ENCODE measurements around the gene MDH1.
"Not testable (repeated sequence)": the region's sequence is repeated elsewhere in the genome, so short reads cannot be mapped to it uniquely, and the experiment has no call there.

The MDH1 gene

GRCh38 chr2:63589148-63589958 lies 590 bp downstream of the MDH1 start:
- DNase-seq (ENCODE audit: low read depth, low spot score): no peak

DNA sequence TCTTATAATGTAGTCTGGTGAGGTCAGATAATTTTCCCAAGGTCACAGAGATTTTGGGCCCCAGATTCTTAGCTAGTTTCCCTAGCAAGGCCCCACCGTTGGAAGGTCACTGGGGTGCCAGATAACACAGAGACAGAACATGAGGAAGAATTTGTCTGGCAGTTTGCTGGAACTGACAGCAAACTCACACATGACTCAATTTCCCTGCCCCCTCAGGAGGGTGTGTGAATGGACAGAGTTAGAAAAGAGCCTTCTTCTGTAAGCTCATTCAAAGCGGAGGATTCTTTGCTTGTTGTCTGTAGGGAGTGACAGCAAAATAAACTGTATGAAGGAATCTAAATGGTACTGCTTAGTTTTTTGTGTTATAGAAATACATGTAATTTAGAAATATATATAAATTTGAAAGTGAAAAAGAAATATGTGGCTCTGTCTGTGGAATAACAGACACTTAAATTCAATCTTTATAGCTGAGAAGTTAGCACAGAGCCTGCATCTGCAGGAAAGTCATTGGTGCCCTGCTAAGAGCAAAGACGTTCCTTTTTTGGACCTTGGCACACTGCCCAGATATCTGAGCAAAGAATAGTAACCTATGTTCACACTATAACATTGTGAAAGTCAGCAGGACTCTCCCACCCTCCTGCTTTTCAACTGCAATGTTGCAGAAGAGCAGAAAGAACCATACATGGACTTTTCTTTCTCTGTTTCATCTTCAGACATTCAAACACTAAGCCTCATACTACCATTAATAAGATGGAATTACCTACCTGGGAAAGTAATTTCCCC lies 2.1 kb downstream of the MDH1 start:
- DNase-seq (ENCODE audit: low read depth, low spot score): no peak

- no peak for DNase-seq (ENCODE audit: low read depth, low spot score)
Observed at GRCh38 chr2:63591566-63592175, 2.9 kb downstream of the MDH1 start.

DNA sequence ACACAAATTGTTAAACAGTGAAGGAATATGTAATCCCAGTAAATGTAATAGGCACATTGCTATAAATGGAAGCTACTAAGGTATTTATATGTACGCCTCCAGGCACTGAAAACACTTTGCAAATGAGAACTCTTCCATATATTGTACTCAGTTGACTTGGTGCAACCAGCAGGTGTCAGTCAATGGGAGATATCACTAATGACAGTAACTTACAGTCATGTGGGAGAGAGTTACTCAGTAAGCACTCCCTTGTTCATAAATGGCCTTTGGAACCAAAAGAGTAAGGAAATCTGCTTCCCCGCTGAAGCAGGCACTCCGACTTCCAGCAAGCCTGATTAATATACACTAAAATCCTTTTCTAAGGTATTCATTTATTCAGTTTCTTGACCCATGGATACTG lies 5.9 kb downstream of the MDH1 start:
- no peak for DNase-seq (ENCODE audit: low read depth, low spot score)

- DNase-seq (ENCODE audit: low read depth, low spot score): no peak
Observed at GRCh38 chr2:63596401-63596883, 7.7 kb downstream of the MDH1 start.

- DNase-seq (ENCODE audit: low read depth, low spot score): no peak
Observed at GRCh38 chr2:63598981-63599380, 10.2 kb downstream of the MDH1 start.

DNA sequence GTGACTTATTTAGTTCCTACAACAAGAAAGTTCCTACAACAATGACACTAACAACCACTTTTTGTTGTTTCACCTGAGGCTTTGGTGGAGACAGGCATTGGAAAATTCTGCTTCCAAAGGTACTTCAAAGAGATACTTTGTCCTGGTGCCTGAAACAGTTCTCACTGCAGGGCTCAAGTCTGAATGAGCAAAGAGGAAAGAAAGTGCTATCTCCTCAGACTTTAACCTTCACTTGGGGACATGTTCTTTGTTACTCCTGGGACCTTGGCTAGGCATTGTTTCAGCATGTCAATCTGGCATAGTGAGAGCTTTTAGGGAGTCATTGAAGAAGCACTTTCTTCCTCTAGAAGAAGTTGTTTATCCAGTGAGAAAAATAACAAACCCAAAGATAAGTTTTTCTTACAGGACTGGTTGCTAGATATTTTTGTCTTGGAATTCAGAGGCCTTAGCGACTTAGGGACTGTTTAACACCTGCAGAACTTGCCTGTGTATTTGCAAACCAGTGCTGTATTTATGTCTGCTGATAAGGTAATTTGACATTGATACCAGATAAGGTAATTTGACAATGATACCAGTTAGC lies 12.2 kb downstream of the MDH1 start:
- no peak for DNase-seq (ENCODE audit: low read depth, low spot score)

DNA sequence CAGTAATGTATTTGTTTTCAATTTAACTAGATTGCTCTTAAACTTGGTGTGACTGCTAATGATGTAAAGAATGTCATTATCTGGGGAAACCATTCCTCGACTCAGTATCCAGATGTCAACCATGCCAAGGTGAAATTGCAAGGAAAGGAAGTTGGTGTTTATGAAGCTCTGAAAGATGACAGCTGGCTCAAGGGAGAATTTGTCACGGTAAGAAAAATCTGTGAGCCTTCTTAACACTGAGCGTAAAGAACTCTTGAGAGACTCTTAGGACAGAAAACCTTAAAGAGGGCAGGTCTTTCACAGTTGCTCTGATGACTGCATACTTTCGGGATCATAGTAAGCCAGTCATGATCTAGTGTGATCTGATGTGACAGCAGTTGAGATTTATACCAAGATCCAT lies 15.9 kb downstream of the MDH1 start:
- DNase-seq (ENCODE audit: low read depth, low spot score): no peak

- not testable (repeated sequence) for DNase-seq (ENCODE audit: low read depth, low spot score)
Observed at GRCh38 chr2:63608865-63609264, 20.1 kb downstream of the MDH1 start.

GRCh38 chr2:63610525-63610924 lies 21.8 kb downstream of the MDH1 start:
- DNase-seq (ENCODE audit: low read depth, low spot score): no peak

DNA sequence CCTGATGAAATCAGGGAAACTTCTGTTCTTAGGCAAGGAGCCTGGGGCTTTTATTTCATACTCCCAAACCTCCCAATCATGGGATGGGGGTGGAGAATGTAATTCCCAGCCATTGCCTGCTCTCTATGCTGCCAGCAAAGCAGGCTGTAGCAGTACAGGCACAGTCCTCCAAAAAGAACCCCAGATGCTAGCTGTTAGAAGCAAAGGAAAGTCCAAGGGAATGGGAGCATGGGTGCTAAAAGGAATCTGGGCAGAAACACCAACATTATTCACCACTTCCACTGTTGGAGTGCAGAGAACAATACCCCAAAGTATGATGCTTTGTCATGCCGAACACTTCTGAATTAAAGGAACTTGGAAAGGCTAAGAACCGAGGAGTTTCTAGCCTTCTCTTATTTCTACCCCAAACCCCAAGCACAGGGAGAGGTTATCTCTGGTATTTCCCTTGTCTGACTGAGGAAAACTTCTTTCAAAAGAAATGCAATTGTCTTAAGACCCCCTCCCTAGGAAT lies 24.7 kb downstream of the MDH1 start:
- no peak for DNase-seq (ENCODE audit: low read depth, low spot score)

DNA sequence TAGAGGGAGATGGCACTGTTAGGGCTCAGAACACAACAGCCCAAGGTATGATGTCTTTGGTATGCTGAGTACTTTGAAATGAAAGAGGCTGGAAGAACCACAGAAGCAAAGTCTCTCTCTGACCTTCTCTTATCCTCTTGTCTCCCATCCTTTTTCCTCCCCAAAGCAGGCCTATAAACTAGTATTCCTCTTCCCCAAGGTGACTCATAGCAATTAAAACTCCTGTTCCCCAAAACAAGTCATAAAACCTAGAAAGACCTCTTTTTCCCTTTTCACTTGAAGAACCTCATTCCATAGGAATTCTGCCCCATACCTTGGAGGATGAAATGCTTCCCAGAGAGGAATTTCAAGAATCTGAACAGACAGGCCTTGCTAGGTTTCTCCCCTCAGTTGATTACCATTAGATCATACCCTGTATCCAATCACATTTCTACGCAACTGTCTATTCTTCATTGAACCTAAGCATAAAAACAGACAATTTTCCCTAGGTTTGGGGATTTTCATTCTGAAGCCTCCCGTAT lies 25.7 kb downstream of the MDH1 start:
- no peak for DNase-seq (ENCODE audit: low read depth, low spot score)

DNA sequence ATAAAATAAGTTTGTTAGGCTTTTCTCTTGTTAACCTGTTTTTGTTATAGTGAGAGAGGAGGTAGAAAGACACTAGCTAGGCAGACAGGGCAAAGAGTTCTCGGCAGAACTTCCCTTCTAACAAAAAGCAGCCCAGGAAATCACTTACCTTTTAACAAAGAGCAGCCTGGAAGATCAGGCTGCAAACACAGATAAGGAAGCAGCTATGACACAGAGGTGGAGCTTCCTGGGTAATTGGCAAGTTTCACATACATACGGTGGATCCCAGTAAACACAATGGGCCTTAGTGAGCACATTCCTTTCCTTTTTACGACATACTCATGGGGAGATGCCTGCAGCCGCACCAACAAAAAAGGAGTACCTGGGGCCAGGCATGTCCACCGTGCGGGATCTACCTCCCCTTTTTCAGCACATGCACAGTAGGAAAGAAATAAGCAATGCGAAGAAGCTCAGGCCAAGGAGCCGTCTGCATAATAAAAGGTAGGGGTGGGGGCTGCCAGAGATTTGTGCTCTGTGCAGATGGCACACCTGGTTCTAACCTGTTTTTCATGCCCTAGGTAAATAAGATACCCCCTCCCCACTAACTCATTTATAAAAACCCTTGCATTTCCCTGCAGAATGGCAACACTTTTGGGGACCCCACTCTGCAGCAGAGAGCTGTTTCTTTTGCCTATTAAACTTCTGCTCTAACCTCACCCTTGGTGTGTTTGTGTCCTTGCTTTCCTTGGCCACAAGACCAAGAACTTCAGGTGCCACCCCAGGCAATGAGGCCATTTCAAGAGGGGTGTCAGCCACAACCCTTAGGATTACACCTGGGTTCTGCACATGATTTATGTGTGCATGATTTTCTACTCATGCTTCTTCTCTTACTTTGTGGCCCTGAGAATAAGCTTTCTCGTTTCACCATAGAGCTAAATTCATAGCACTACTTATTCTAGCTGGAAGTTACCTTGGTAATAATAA lies 26.5 kb downstream of the MDH1 start:
- no peak for DNase-seq (ENCODE audit: low read depth, low spot score)

- DNase-seq (ENCODE audit: low read depth, low spot score): no peak
Observed at GRCh38 chr2:63617366-63617765, 28.6 kb downstream of the MDH1 start.

GRCh38 chr2:63619328-63619727 lies 30.6 kb downstream of the MDH1 start:
- DNase-seq (ENCODE audit: low read depth, low spot score): no peak

DNA sequence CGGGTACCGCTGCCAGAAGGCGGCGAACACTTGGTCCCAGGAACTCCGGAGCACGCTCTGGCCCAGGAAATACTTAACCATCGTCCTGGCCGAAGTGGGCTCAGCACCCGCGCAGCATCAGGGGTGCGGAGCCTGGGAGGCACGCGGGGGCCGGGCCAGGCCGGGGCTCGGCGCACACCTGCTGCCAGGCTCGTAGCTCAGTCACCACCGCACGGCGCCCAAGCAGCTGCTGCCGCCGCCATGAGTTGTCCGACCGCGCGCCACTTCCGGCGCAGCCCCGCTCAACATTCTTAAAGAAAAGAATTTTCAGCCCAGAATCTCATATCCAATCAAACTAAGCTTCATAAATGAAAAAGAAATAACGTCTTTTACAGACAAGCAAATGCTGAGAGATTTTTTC lies 34.0 kb downstream of the MDH1 start:
- DNase-seq (ENCODE audit: low read depth, low spot score): no peak

GRCh38 chr2:63623763-63624162 lies 35.0 kb downstream of the MDH1 start:
- DNase-seq (ENCODE audit: low read depth, low spot score): not testable (repeated sequence)

- DNase-seq (ENCODE audit: low read depth, low spot score): no peak
Observed at GRCh38 chr2:63627866-63628265, 39.1 kb downstream of the MDH1 start.

GRCh38 chr2:63628403-63628942 lies 39.7 kb downstream of the MDH1 start:
- no peak for DNase-seq (ENCODE audit: low read depth, low spot score)

- DNase-seq (ENCODE audit: low read depth, low spot score): no peak
Observed at GRCh38 chr2:63631501-63631900, 42.7 kb downstream of the MDH1 start.

Data from activated naive CD8-positive, alpha-beta T cell treated with anti-CD3 and anti-CD28 coated beads, Interleukin-2, amount 50 U/mL, for 16 hours (primary cell).